Activated CD4-positive, alpha-beta memory T cell treated with anti-CD3 and anti-CD28 coated beads, Interleukin-2, amount 10 ng/mL, durations not matched to agents 7 days and 5 days (primary cell): ENCODE measurements around the gene SYNPR. TPM values are rescaled to one million over a fixed set of nuclear protein-coding genes. Genes with fewer than 3 reads are reported as not detected.

Experiments used
- CTCF ChIA-PET: fragments of 350-600 bp; sonication (Branson Sonifier 250); formaldehyde crosslinking; loops from one replicate; lab custom pipeline; 2021; ENCODE audit warnings: antibody characterized with exemption, inconsistent platforms; lab: Charles Lee
- POLR2A ChIA-PET: fragments of 350-600 bp; sonication (Branson Sonifier 250); formaldehyde crosslinking; loops from one replicate; lab custom pipeline; 2021; ENCODE audit warnings: antibody characterized with exemption; lab: Charles Lee
- DNase-seq: peaks from one replicate; pipeline ENCODE4 v3.0.0-alpha.2; 2020
- H3K27ac Mint-ChIP-seq: one replicate; pipeline ENCODE4 v1.8.0; 2021; ENCODE audit warnings: mild to moderate bottlenecking, mixed read lengths
- H3K27me3 Mint-ChIP-seq: one replicate; pipeline ENCODE4 v1.8.0; 2021; ENCODE audit warnings: mixed read lengths
- H3K36me3 Mint-ChIP-seq: one replicate; pipeline ENCODE4 v1.8.0; 2021; ENCODE audit warnings: low read depth, mixed read lengths
- H3K4me1 Mint-ChIP-seq: one replicate; pipeline ENCODE4 v1.8.0; 2021; ENCODE audit warnings: mixed read lengths
- H3K4me3 Mint-ChIP-seq: one replicate; pipeline ENCODE4 v1.8.0; 2021; ENCODE audit warnings: mild to moderate bottlenecking, mixed read lengths
- H3K9me3 Mint-ChIP-seq: one replicate; pipeline ENCODE4 v1.8.0; 2021; ENCODE audit warnings: mixed read lengths
- total RNA-seq, 2 experiments: library from RNA; stranded (reverse); gene quantifications; one replicate each; pipeline ENCODE4 v1.2.3, GENCODE V29; 2021

The SYNPR gene
- total RNA-seq, 2 experiments from 2014 or later: not detected

GRCh38 chr3:63561879-63562278 is 283.8 kb downstream of the SYNPR start:
- no peak for DNase-seq
- POLR2A ChIA-PET: no interaction called here
- H3K27ac Mint-ChIP-seq: no peak overlapping the region
- H3K4me1 Mint-ChIP-seq: no peaks in the 10 kb centered on the region
- no peaks in the 10 kb centered on the region for H3K9me3 Mint-ChIP-seq
- CTCF ChIA-PET: no interaction called here
- H3K36me3 Mint-ChIP-seq: no peaks in the 10 kb centered on the region
- no peak overlapping the region for H3K4me3 Mint-ChIP-seq
- H3K27me3 Mint-ChIP-seq: no peaks in the 10 kb centered on the region

GRCh38 chr3:63562323-63562722 is 284.2 kb downstream of the SYNPR start:
- Mint-ChIP-seq H3K4me3 (no peak overlapping the region), H3K27ac (no peak overlapping the region), H3K27me3 (no peaks in the 10 kb centered on the region), H3K4me1 (no peaks in the 10 kb centered on the region), H3K36me3 (no peaks in the 10 kb centered on the region), H3K9me3 (no peaks in the 10 kb centered on the region)
- ChIA-PET CTCF (no interaction called here), POLR2A (no interaction called here)
- DNase-seq: no peak

DNA sequence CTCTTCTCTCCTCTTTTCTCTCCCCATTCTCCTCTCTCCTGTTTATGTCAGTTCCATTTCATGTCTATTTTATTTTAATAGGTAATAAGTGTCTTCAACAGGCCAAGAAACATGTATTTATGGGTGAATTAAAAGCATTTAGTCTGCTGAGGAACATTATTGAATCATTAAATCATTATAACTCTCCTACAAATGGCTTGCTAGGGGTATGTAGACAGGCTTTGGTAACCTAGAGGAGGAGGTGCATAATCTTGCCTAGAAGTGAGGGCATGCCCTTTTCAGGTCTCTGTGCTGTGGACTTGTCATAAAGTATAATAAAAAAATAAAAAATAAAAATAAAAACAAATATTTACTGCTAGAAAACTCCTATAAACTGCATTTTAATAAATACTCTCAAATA is 285.5 kb downstream of the SYNPR start:
- Mint-ChIP-seq H3K36me3 (no peaks in the 10 kb centered on the region), H3K4me3 (no peak overlapping the region), H3K9me3 (no peaks in the 10 kb centered on the region), H3K4me1 (no peaks in the 10 kb centered on the region), H3K27ac (no peak overlapping the region), H3K27me3 (no peaks in the 10 kb centered on the region)
- POLR2A ChIA-PET: no interaction called here
- CTCF ChIA-PET: no interaction called here
- DNase-seq: no peak

DNA sequence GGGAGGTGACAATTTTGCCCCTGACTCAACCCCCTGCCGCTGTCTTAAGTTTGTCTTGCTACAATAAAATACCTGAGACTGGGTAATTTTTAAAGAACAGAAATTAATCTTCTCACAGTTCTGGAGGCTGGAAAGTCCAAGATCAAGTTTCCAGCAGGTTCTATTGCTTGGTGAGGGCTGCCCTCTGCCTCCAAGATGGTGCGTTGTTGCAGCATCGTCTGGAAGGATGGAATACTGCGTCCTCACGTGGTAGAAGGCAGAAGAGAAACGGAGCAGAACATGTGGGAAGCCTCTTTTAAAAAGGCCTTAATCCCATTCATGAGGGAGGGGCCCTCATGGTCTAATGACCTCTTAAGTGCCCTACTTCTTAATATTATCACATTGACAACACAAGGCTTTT is 287.1 kb downstream of the SYNPR start:
- Mint-ChIP-seq H3K27ac (no peak overlapping the region), H3K4me3 (no peak overlapping the region), H3K9me3 (no peaks in the 10 kb centered on the region), H3K27me3 (no peaks in the 10 kb centered on the region), H3K36me3 (no peaks in the 10 kb centered on the region), H3K4me1 (no peaks in the 10 kb centered on the region)
- no peak for DNase-seq
- ChIA-PET POLR2A (no interaction called here), CTCF (no interaction called here)

GRCh38 chr3:63571682-63572081 is 293.6 kb downstream of the SYNPR start:
- no peak overlapping the region for H3K27ac Mint-ChIP-seq
- no peak overlapping the region for H3K4me3 Mint-ChIP-seq
- H3K36me3 Mint-ChIP-seq: no peaks in the 10 kb centered on the region
- no peaks in the 10 kb centered on the region for H3K27me3 Mint-ChIP-seq
- no peak for DNase-seq
- POLR2A ChIA-PET: no interaction called here
- CTCF ChIA-PET: no interaction called here
- H3K9me3 Mint-ChIP-seq: no peaks in the 10 kb centered on the region
- no peaks in the 10 kb centered on the region for H3K4me1 Mint-ChIP-seq

GRCh38 chr3:63576846-63577245 is 298.7 kb downstream of the SYNPR start:
- Mint-ChIP-seq H3K4me1 (no peaks in the 10 kb centered on the region), H3K36me3 (no peaks in the 10 kb centered on the region), H3K4me3 (no peak overlapping the region), H3K27ac (no peak overlapping the region), H3K9me3 (no peaks in the 10 kb centered on the region), H3K27me3 (no peaks in the 10 kb centered on the region)
- POLR2A ChIA-PET: no interaction called here
- CTCF ChIA-PET: no interaction called here
- DNase-seq: no peak

- ChIA-PET CTCF (no interaction called here), POLR2A (no interaction called here)
- no peaks in the 10 kb centered on the region for H3K36me3 Mint-ChIP-seq
- DNase-seq: no peak
- H3K4me1 Mint-ChIP-seq: no peaks in the 10 kb centered on the region
- no peak overlapping the region for H3K4me3 Mint-ChIP-seq
- H3K27me3 Mint-ChIP-seq: no peaks in the 10 kb centered on the region
- H3K9me3 Mint-ChIP-seq: no peaks in the 10 kb centered on the region
- no peak overlapping the region for H3K27ac Mint-ChIP-seq
Measured at GRCh38 chr3:63578858-63579257, 300.8 kb downstream of the SYNPR start.

DNA sequence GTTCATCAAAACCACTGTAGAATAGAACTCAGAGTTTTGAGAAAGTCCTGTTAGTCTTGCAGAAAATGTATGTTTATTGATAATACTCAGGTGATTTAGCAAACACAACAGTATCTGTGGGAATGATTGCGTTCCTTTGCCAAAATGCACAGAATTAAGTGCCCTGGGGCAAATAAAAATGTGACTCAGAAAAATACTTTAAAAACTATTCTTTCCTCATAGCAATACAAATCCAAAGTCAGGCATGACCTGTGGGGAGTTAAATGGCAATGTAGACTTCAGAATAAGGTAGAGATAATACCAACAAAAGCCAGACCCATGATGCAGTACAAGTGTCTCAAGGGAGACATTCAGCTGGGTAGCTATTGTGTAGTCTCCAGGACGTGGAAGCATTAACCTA is 302.0 kb downstream of the SYNPR start:
- Mint-ChIP-seq H3K9me3 (no peaks in the 10 kb centered on the region), H3K4me1 (no peaks in the 10 kb centered on the region), H3K27me3 (no peaks in the 10 kb centered on the region), H3K4me3 (no peak overlapping the region), H3K27ac (no peak overlapping the region), H3K36me3 (no peaks in the 10 kb centered on the region)
- ChIA-PET CTCF (no interaction called here), POLR2A (no interaction called here)
- DNase-seq: no peak

GRCh38 chr3:63582943-63583500 is 304.9 kb downstream of the SYNPR start:
- H3K27me3 Mint-ChIP-seq: no peaks in the 10 kb centered on the region
- ChIA-PET CTCF (no interaction called here), POLR2A (no interaction called here)
- no peak for DNase-seq
- no peaks in the 10 kb centered on the region for H3K36me3 Mint-ChIP-seq
- no peaks in the 10 kb centered on the region for H3K9me3 Mint-ChIP-seq
- no peak overlapping the region for H3K4me3 Mint-ChIP-seq
- H3K4me1 Mint-ChIP-seq: no peaks in the 10 kb centered on the region
- H3K27ac Mint-ChIP-seq: no peak overlapping the region

DNA sequence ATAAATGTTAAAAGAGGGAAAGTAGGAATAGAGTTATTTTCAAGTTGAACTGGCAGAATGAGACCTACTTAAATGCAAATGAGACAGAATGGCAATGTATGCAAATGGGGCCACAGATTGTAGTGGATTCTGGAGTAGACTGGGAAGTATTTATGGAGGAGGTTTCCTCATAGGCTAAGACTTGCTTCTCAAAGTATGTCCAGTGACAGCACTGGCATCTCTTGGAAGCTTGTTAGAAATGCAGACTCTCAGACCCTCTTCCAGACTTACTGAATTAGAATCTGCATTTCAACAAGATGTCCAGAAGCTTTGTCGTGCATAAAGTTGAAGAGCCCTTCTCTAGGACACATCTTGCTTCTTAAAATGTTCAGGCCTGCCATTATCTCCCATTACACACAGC is 306.6 kb downstream of the SYNPR start:
- Mint-ChIP-seq H3K27me3 (no peaks in the 10 kb centered on the region), H3K36me3 (no peaks in the 10 kb centered on the region), H3K4me1 (no peaks in the 10 kb centered on the region), H3K9me3 (peaks cover 5% of the 10 kb centered on the region), H3K27ac (no peak overlapping the region), H3K4me3 (no peak overlapping the region)
- DNase-seq: no peak
- POLR2A ChIA-PET: no interaction called here
- CTCF ChIA-PET: no interaction called here

DNA sequence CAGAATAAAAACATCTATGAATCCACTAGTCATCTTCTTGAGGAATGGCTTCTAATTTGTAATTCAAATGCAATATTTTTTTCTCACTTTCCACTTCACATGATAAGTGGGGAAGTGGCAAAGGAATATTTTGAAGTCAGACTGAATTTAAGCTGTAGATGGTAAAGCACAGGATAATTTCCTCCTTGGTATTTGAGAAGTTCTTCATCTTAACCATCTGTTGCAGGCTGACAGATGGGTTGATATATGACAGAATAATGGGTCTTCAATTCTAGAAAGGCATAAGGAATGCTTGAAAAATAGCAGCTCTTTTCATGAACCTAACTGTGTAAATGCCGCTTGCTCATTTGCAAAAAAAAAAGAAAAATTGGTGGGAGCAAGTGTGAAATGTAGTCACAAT is 307.8 kb downstream of the SYNPR start:
- ChIA-PET POLR2A (no interaction called here), CTCF (no interaction called here)
- Mint-ChIP-seq H3K27me3 (no peaks in the 10 kb centered on the region), H3K4me1 (no peaks in the 10 kb centered on the region), H3K4me3 (no peak overlapping the region), H3K36me3 (no peaks in the 10 kb centered on the region), H3K9me3 (peaks cover 5% of the 10 kb centered on the region), H3K27ac (no peak overlapping the region)
- DNase-seq: no peak

DNA sequence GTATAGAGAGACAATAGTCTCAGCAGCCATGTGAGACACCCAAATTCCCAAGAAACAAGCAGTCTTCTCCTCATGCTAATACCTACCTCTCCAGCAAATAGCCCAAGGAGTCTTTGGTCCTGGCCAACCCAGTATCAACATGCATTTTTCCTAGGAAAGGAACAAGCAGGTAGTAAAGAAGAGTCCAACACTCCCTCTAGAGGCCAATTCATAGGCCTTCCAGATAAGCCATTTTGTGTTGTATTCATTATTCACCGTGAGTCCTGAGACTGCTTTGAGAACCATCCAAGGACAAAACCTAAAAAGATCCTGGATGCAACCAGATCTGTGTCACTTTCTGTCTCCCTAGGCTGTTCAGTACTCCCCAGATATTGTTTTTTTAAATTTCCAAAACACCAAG is 310.8 kb downstream of the SYNPR start:
- CTCF ChIA-PET: no interaction called here
- Mint-ChIP-seq H3K4me3 (no peak overlapping the region), H3K27ac (no peak overlapping the region), H3K36me3 (no peaks in the 10 kb centered on the region), H3K27me3 (no peaks in the 10 kb centered on the region), H3K9me3 (peaks cover 5% of the 10 kb centered on the region), H3K4me1 (no peaks in the 10 kb centered on the region)
- no peak for DNase-seq
- POLR2A ChIA-PET: no interaction called here

GRCh38 chr3:63593779-63594178 is 315.7 kb downstream of the SYNPR start:
- DNase-seq: no peak
- Mint-ChIP-seq H3K27ac (no peak overlapping the region), H3K9me3 (peaks cover 1% of the 10 kb centered on the region), H3K4me1 (no peaks in the 10 kb centered on the region), H3K27me3 (no peaks in the 10 kb centered on the region), H3K36me3 (no peaks in the 10 kb centered on the region), H3K4me3 (no peak overlapping the region)
- ChIA-PET POLR2A (no interaction called here), CTCF (no interaction called here)

- no peak for DNase-seq
- Mint-ChIP-seq H3K27ac (no peak overlapping the region), H3K36me3 (no peaks in the 10 kb centered on the region), H3K4me3 (no peak overlapping the region), H3K27me3 (no peaks in the 10 kb centered on the region), H3K9me3 (no peaks in the 10 kb centered on the region), H3K4me1 (no peaks in the 10 kb centered on the region)
- ChIA-PET CTCF (no interaction called here), POLR2A (no interaction called here)
Measured at GRCh38 chr3:63595221-63595620, 317.1 kb downstream of the SYNPR start.
